NCI-H524 treated with DMSO at 0.1 percent for 48 hours (cell line): ENCODE measurements around the gene MEX3B.
"Not testable (repeated sequence)": the region's sequence is repeated elsewhere in the genome, so short reads cannot be mapped to it uniquely, and the experiment has no call there.

Experiments used
- DNase-seq: peaks from one replicate; lab custom pipeline; 2025; lab: John Stamatoyannopoulos, UW

The MEX3B gene

GRCh38 chr15:82005239-82005638 is 40.6 kb downstream of the MEX3B start:
- no peak for DNase-seq

GRCh38 chr15:82003916-82004315 is 41.9 kb downstream of the MEX3B start:
- no peak for DNase-seq

DNA sequence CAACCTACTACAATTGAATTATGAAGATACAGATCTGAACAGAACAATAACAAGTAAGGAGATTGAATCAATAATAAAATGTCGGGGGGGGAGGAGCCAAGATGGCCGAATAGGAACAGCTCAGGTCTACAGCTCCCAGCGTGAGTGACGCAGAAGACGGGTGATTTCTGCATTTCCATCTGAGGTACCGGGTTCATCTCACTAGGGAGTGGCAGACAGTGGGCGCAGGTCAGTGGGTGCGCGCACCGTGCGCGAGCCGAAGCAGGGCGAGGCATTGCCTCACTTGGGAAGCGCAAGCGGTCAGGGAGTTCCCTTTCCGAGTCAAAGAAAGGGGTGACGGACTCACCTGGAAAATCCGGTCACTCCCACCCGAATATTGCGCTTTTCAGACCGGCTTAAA is 50.7 kb downstream of the MEX3B start:
- not testable (repeated sequence) for DNase-seq

- no peak for DNase-seq
Measured at GRCh38 chr15:81992523-81992922, 53.3 kb downstream of the MEX3B start.
